ENCODE data around the gene SCIMP.

DNA sequence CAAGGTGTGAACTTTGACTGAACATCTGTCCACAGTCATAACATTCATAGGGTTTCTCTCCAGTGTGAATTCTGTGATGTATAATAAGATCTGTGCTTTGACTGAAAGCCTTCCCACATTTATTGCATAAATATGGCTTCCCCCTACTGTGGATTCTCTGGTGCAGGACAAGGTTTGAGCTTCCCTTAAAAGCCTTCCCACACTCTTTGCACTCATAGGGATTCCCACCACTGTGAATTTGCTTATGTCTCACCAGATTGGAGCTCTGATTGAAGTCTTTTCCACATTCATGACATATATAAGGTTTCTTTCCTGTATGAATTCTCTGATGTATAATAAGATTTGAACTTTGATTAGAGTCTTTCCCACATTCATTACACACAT is 51.3 kb downstream of the SCIMP start:
- TF ChIP-seq, protein P1, sequence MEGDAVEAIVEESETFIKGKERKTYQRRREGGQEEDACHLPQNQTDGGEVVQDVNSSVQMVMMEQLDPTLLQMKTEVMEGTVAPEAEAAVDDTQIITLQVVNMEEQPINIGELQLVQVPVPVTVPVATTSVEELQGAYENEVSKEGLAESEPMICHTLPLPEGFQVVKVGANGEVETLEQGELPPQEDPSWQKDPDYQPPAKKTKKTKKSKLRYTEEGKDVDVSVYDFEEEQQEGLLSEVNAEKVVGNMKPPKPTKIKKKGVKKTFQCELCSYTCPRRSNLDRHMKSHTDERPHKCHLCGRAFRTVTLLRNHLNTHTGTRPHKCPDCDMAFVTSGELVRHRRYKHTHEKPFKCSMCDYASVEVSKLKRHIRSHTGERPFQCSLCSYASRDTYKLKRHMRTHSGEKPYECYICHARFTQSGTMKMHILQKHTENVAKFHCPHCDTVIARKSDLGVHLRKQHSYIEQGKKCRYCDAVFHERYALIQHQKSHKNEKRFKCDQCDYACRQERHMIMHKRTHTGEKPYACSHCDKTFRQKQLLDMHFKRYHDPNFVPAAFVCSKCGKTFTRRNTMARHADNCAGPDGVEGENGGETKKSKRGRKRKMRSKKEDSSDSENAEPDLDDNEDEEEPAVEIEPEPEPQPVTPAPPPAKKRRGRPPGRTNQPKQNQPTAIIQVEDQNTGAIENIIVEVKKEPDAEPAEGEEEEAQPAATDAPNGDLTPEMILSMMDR (conservative IDR thresholded peaks at IDR 0.05 in 1 of 2, IDR thresholded peaks at IDR 0.05 in 1 of 2; ENCODE audit: extremely low read depth in 1 of 2, insufficient read depth in 1 of 2, low read depth in 1 of 2, low read length in 2 of 2), result no peak
- no peak for TF ChIP-seq EZH2 (IDR thresholded peaks at IDR 0.05; ENCODE audit: borderline replicate concordance, low read length)

Measured in mammary epithelial cell (primary cell).